Adrenal gland (tissue), 12 donors: Measurements from ENCODE around the gene TTC9B. TPM values are rescaled to one million over a fixed set of nuclear protein-coding genes. Genes with fewer than 3 reads are reported as not detected.
"Not testable (repeated sequence)": the region's sequence is repeated elsewhere in the genome, so short reads cannot be mapped to it uniquely, and the experiment has no call there.

Source experiments
- DNase-seq, 7 donors: peaks; one replicate each; pipeline ENCODE4 v3.0.0-alpha.2; 2019 to 2020
- H3K27ac ChIP-seq, 5 donors: fragments of 200-600 bp; sonication (generic) in 4 of 5; 1 replicate in 3 of 5; 2 replicates in 2 of 5; pipeline versions ENCODE4 v1.5.1 to v1.8.0; 2016 to 2020; ENCODE audit warnings: mild to moderate bottlenecking in 1 of 5
- H3K27me3 ChIP-seq: fragments of 200-600 bp; 2 replicates; pipeline ENCODE4 v1.8.0; 2021
- H3K36me3 ChIP-seq, 2 donors: fragments of 200-600 bp; replicated peaks in 1 of 2; 1 replicate in 1 of 2; 2 replicates in 1 of 2; pipeline versions ENCODE4 v1.5.1 to v1.8.0; 2018 to 2022
- H3K4me1 ChIP-seq, 2 donors: fragments of 200-600 bp; replicated peaks in 1 of 2; 1 replicate in 1 of 2; 2 replicates in 1 of 2; pipeline versions ENCODE4 v1.5.1 to v1.8.0; 2018 to 2021
- H3K4me3 ChIP-seq, 4 donors: fragments of 200-600 bp; sonication (generic) in 3 of 4; one replicate each; pipeline ENCODE4 v1.5.1; 2016 to 2018
- H3K9me3 ChIP-seq, 3 donors: fragments of 200-600 bp; sonication (generic) in 1 of 3; replicated peaks in 1 of 3; 1 replicate in 2 of 3; 2 replicates in 1 of 3; pipeline versions ENCODE4 v1.5.1 to v1.8.0; 2016 to 2021
- WGBS, 4 donors: extraction: QIAGEN DNeasy Blood & Tissue Kit in 2 of 4; methylation state at CpG; one replicate each; pipeline versions ENCODE4 v1.1.5 to v1.1.7; 2013 to 2017; 5-methylcytosine and 5-hydroxymethylcytosine counted together
- intact Hi-C, 2 donors: fragments of 100-400 bp; cut with DNase I; formaldehyde crosslinking; loops; one replicate each; pipeline versions ENCODE4 v1.14.1 to v1.15.0; 2022 to 2023
- polyA plus RNA-seq, 3 donors: library from polyadenylated mRNA; stranded (reverse); fragments of 200-250 nt in 2 of 3; fragments of 350-450 nt in 1 of 3; fragmentation: Illumina TruSeq in 1 of 3; extraction: RNeasy Lipid Tissue Mini Kit (QIAGEN cat#74804) in 1 of 3; gene quantifications; one replicate each; pipeline ENCODE4 v1.2.3, GENCODE V29; 2013 to 2014
- total RNA-seq, 9 donors: library from RNA; depleted of rRNA in 4 of 9; stranded (reverse); fragments of >200 nt in 4 of 9; fragments of 120-200 nt in 1 of 9; fragmentation: NEBNext Ultra II Directional in 1 of 9; extraction: Animal tissue kit (Norgen Biotek cat#: 25700) in 1 of 9; gene quantifications; one replicate each; pipeline versions ENCODE4 v1.1.0 to v1.2.4, GENCODE V29; 2013 to 2023
- donor health status: healthy with polysubstance abuse.
- donor health status: Bipolar disorder and iron deficiency.
- donor health status: DM: yes; HTN: yes; CAD: no.
- donor health status: DM: no; HTN: no; CAD: no.
- donor health status: DM: no; HTN: no; CAD: no.
- donor health status: DM: yes; HTN: yes; CAD: no.

TTC9B gene
- total and polyA plus RNA-seq, 12 donors, result 0.32 to 2.6 (median 0.53) TPM; not detected in 8

- intact Hi-C loops, H3K36me3 ChIP-seq, DNase-seq, H3K27ac ChIP-seq, H3K9me3 ChIP-seq, H3K4me3 ChIP-seq, H3K27me3 ChIP-seq, H3K4me1 ChIP-seq: not testable (repeated sequence)
- 75 to 84% (median 77%) methylated on average over 14 to 29 of the region's 30 CpGs for WGBS, 4 donors
Measured at GRCh38 chr19:40169482-40170302, 48.5 kb downstream of the TTC9B start.

Other genes with a start within 250 kb of the TTC9B start
- 100 to 1,000 TPM in 6 of 9 donors, 10 to 100 TPM in 3; 56.3 to 191 (median 107) TPM for gene PSMC4, start 247.2 kb downstream of the TTC9B start, total RNA-seq
- 100 to 1,000 TPM in 2 of 3 donors, 10 to 100 TPM in 1; 94.7 to 178 (median 119) TPM for gene PSMC4, start 247.2 kb downstream of the TTC9B start, polyA plus RNA-seq
- gene ZNF546, start 221.3 kb downstream of the TTC9B start, total RNA-seq, result 10 to 100 TPM in 3 of 9 donors, 1 to 10 TPM in 6; 5.3 to 15.0 (median 9.0) TPM
- 1 to 10 TPM; 4.0 to 5.1 (median 4.4) TPM for gene ZNF546, start 221.3 kb downstream of the TTC9B start, polyA plus RNA-seq
- gene ZNF780B, start 162.2 kb downstream of the TTC9B start, total RNA-seq, result 10 to 100 TPM in 7 of 9 donors, 1 to 10 TPM in 2; 7.9 to 31.4 (median 19.0) TPM
- gene ZNF780B, start 162.2 kb downstream of the TTC9B start, polyA plus RNA-seq, result 10 to 100 TPM in 2 of 3 donors, 1 to 10 TPM in 1; 8.5 to 17.8 (median 13.8) TPM
- gene ZNF780A, start 127.4 kb downstream of the TTC9B start, total RNA-seq, result 10 to 100 TPM; 12.9 to 65.6 (median 22.0) TPM
- 10 to 100 TPM; 14.8 to 28.4 (median 28.1) TPM for gene ZNF780A, start 127.4 kb downstream of the TTC9B start, polyA plus RNA-seq
- 10 to 100 TPM in 8 of 9 donors, 1 to 10 TPM in 1; 9.0 to 27.6 (median 17.6) TPM for gene MAP3K10, start 27.0 kb downstream of the TTC9B start, total RNA-seq
- 10 to 100 TPM in 2 of 3 donors, 1 to 10 TPM in 1; 2.4 to 78.3 (median 26.5) TPM for gene MAP3K10, start 27.0 kb downstream of the TTC9B start, polyA plus RNA-seq
- 1 to 10 TPM in 4 of 9 donors, under 1 TPM in 2, not detected in 3; 0.22 to 3.0 (median 1.2) TPM for gene CCNP, start 8.3 kb upstream of the TTC9B start, total RNA-seq
- 1 to 10 TPM in 1 of 3 donors, under 1 TPM in 1, not detected in 1; 0.72 to 1.0 TPM for gene CCNP, start 8.3 kb upstream of the TTC9B start, polyA plus RNA-seq
- 100 to 1,000 TPM in 6 of 9 donors, 10 to 100 TPM in 3; 49.2 to 195 (median 119) TPM for gene AKT2, start 67.0 kb upstream of the TTC9B start, total RNA-seq
- 100 to 1,000 TPM in 2 of 3 donors, 10 to 100 TPM in 1; 72.9 to 123 (median 107) TPM for gene AKT2, start 67.0 kb upstream of the TTC9B start, polyA plus RNA-seq
- 10 to 100 TPM in 8 of 9 donors, 1 to 10 TPM in 1; 7.0 to 18.2 (median 14.5) TPM for gene C19orf47, start 130.0 kb upstream of the TTC9B start, total RNA-seq
- gene C19orf47, start 130.0 kb upstream of the TTC9B start, polyA plus RNA-seq, result 10 to 100 TPM in 2 of 3 donors, 1 to 10 TPM in 1; 7.7 to 20.9 (median 17.5) TPM
- gene PLD3, start 130.3 kb upstream of the TTC9B start, total RNA-seq, result 1,000 to 10,000 TPM in 1 of 9 donors, 100 to 1,000 TPM in 8; 329 to 1,019 (median 528) TPM
- gene PLD3, start 130.3 kb upstream of the TTC9B start, polyA plus RNA-seq, result 100 to 1,000 TPM; 170 to 374 (median 280) TPM
- under 1 TPM in 7 of 9 donors, not detected in 2; 0.06 to 0.34 (median 0.18) TPM for gene HIPK4, start 171.8 kb upstream of the TTC9B start, total RNA-seq
- under 1 TPM in 2 of 3 donors, not detected in 1; 0.20 to 0.24 TPM for gene HIPK4, start 171.8 kb upstream of the TTC9B start, polyA plus RNA-seq
- 10 to 100 TPM in 5 of 9 donors, 1 to 10 TPM in 4; 5.4 to 12.8 (median 10.4) TPM for gene PRX, start 195.0 kb upstream of the TTC9B start, total RNA-seq
- gene PRX, start 195.0 kb upstream of the TTC9B start, polyA plus RNA-seq, result 1 to 10 TPM; 3.2 to 6.6 (median 3.9) TPM
- 10 to 100 TPM; 10.2 to 20.8 (median 13.3) TPM for gene SERTAD1, start 207.6 kb upstream of the TTC9B start, total RNA-seq
- gene SERTAD1, start 207.6 kb upstream of the TTC9B start, polyA plus RNA-seq, result 10 to 100 TPM in 2 of 3 donors, 1 to 10 TPM in 1; 1.7 to 20.6 (median 11.1) TPM
- 10 to 100 TPM; 15.2 to 34.9 (median 28.0) TPM for gene SERTAD3, start 226.0 kb upstream of the TTC9B start, total RNA-seq
- gene SERTAD3, start 226.0 kb upstream of the TTC9B start, polyA plus RNA-seq, result 10 to 100 TPM; 12.1 to 60.2 (median 32.4) TPM
- 100 to 1,000 TPM in 5 of 9 donors, 10 to 100 TPM in 4; 85.8 to 303 (median 122) TPM for gene BLVRB, start 247.4 kb upstream of the TTC9B start, total RNA-seq
- 100 to 1,000 TPM in 2 of 3 donors, 10 to 100 TPM in 1; 53.8 to 189 (median 124) TPM for gene BLVRB, start 247.4 kb upstream of the TTC9B start, polyA plus RNA-seq
- gene SPTBN4, start 248.6 kb upstream of the TTC9B start, total RNA-seq, result 1 to 10 TPM in 8 of 9 donors, under 1 TPM in 1; 0.91 to 5.4 (median 3.2) TPM
- gene SPTBN4, start 248.6 kb upstream of the TTC9B start, polyA plus RNA-seq, result 10 to 100 TPM in 1 of 3 donors, 1 to 10 TPM in 2; 2.2 to 46.7 (median 9.9) TPM